PFSK-1 (cell line): Measurements from ENCODE around the gene FAM222A.

ENCODE experiments used
- FOXP2 ChIP-seq: optimal IDR thresholded peaks from 2 replicates; pipeline ENCODE3; 2011; ENCODE audit warnings: borderline replicate concordance, control low read depth, inconsistent platforms; ENCODE audit not compliant: insufficient read depth; ENCODE audit errors: extremely low read length, extremely low read depth
- POLR2AphosphoS5 ChIP-seq: IDR thresholded peaks from 2 replicates; pipeline ENCODE4 v1.6.1; 2012; ENCODE audit warnings: low read depth, mild to moderate bottlenecking, control low read depth, low read length, moderate library complexity
- REST ChIP-seq, 2 experiments: IDR thresholded peaks; 2 replicates each; pipeline versions ENCODE4 v1.6.1 to v1.8.0; 2011 to 2012; ENCODE audit warnings: low read depth in 2 of 2, low read length in 2 of 2, control low read depth in 1 of 2, inconsistent platforms in 1 of 2, mild to moderate bottlenecking in 1 of 2, moderate library complexity in 1 of 2; ENCODE audit not compliant: insufficient read depth in 1 of 2
- SIN3A ChIP-seq: IDR thresholded peaks from 2 replicates; pipeline ENCODE4 v1.6.1; 2012; ENCODE audit warnings: mild to moderate bottlenecking, low read length, moderate library complexity, borderline replicate concordance; ENCODE audit not compliant: insufficient read depth
- TAF1 ChIP-seq: IDR thresholded peaks from 2 replicates; pipeline ENCODE4 v1.6.1; 2012; ENCODE audit warnings: low read length, control low read depth, borderline replicate concordance; ENCODE audit not compliant: insufficient read depth

FAM222A gene

GRCh38 chr12:109680264-109681005, 33.2 kb upstream of the FAM222A start:
- no peak for TF ChIP-seq REST (IDR thresholded peaks at IDR 0.05; ENCODE audit: insufficient read depth in 1 of 2, low read depth in 2 of 2, low read length in 2 of 2)
- TF ChIP-seq FOXP2 = no peak
- no peak for TF ChIP-seq SIN3A
- TF ChIP-seq TAF1 = no peak
- no peak for TF ChIP-seq POLR2AphosphoS5

GRCh38 chr12:109681986-109682707, 31.5 kb upstream of the FAM222A start:
- TF ChIP-seq TAF1 (no peak), POLR2AphosphoS5 (no peak), SIN3A (no peak), REST (IDR thresholded peaks at IDR 0.05; ENCODE audit: insufficient read depth in 1 of 2, low read depth in 2 of 2, low read length in 2 of 2) (no peak)

- TF ChIP-seq FOXP2 = no peak
- no peak for TF ChIP-seq SIN3A
- no peak for TF ChIP-seq TAF1
- no peak for TF ChIP-seq POLR2AphosphoS5
- no peak for TF ChIP-seq REST (IDR thresholded peaks at IDR 0.05; ENCODE audit: insufficient read depth in 1 of 2, low read depth in 2 of 2, low read length in 2 of 2)
These were observed 30.9 kb upstream of the FAM222A start for GRCh38 chr12:109682708-109683060.

GRCh38 chr12:109683316-109683715, 30.3 kb upstream of the FAM222A start:
- TF ChIP-seq POLR2AphosphoS5 (no peak), REST (IDR thresholded peaks at IDR 0.05; ENCODE audit: insufficient read depth in 1 of 2, low read depth in 2 of 2, low read length in 2 of 2) (no peak), TAF1 (no peak), SIN3A (no peak), FOXP2 (no peak)
